Daoy (cell line): ENCODE measurements around the gene THSD4. TPM values are rescaled to one million over a fixed set of nuclear protein-coding genes. Genes with fewer than 3 reads are reported as not detected.
"Not testable (repeated sequence)": the region's sequence is repeated elsewhere in the genome, so short reads cannot be mapped to it uniquely, and the experiment has no call there.

Source experiments
- DNase-seq: peaks from one replicate; pipeline ENCODE4 v3.0.0-alpha.2; 2015; ENCODE audit warnings: low read depth
- total RNA-seq: library from RNA; depleted of rRNA; stranded (reverse); fragments of >200 nt; shearing (Covaris generic); gene quantifications from 2 replicates; pipeline ENCODE4 v1.2.3, GENCODE V29; 2014

THSD4 gene
- total RNA-seq, 1 experiment from 2014 or later: 5.4 TPM

GRCh38 chr15:71149646-71150557, 34.6 kb downstream of the THSD4 start:
- DNase-seq: no peak

GRCh38 chr15:71151081-71151480, 35.8 kb downstream of the THSD4 start:
- DNase-seq: peak; percentile 66

GRCh38 chr15:71152542-71152941, 37.3 kb downstream of the THSD4 start:
- no peak for DNase-seq

GRCh38 chr15:71153823-71154524, 38.7 kb downstream of the THSD4 start:
- DNase-seq: no peak

- DNase-seq: no peak
These were observed 39.4 kb downstream of the THSD4 start for GRCh38 chr15:71154607-71155200.

- no peak for DNase-seq
These were observed 40.3 kb downstream of the THSD4 start for GRCh38 chr15:71155534-71155933.

- DNase-seq: no peak
These were observed 45.7 kb downstream of the THSD4 start for GRCh38 chr15:71160976-71161375.

- no peak for DNase-seq
These were observed 47.0 kb downstream of the THSD4 start for GRCh38 chr15:71162309-71162708.

GRCh38 chr15:71164606-71165005, 49.3 kb downstream of the THSD4 start:
- not testable (repeated sequence) for DNase-seq

- no peak for DNase-seq
These were observed 52.3 kb downstream of the THSD4 start for GRCh38 chr15:71167445-71168165.

GRCh38 chr15:71168166-71168834, 53.0 kb downstream of the THSD4 start:
- no peak for DNase-seq

- no peak for DNase-seq
These were observed 54.9 kb downstream of the THSD4 start for GRCh38 chr15:71170163-71170562.

- no peak for DNase-seq
These were observed 55.9 kb downstream of the THSD4 start for GRCh38 chr15:71171195-71171594.

- DNase-seq: not testable (repeated sequence)
These were observed 59.1 kb downstream of the THSD4 start for GRCh38 chr15:71174360-71174759.

- no peak for DNase-seq
These were observed 65.9 kb downstream of the THSD4 start for GRCh38 chr15:71180986-71181853.

- no peak for DNase-seq
These were observed 67.3 kb downstream of the THSD4 start for GRCh38 chr15:71182522-71182921.

- no peak for DNase-seq
These were observed 67.8 kb downstream of the THSD4 start for GRCh38 chr15:71183063-71183462.

- no peak for DNase-seq
These were observed 70.4 kb downstream of the THSD4 start for GRCh38 chr15:71185706-71186105.

GRCh38 chr15:71186267-71186666, 71.0 kb downstream of the THSD4 start:
- DNase-seq: no peak

GRCh38 chr15:71187078-71187477, 71.8 kb downstream of the THSD4 start:
- no peak for DNase-seq
